Ishikawa (cell line): ENCODE measurements around the gene PTPRJ.

Experiments used
- CEBPB ChIP-seq: IDR thresholded peaks from 2 replicates; pipeline ENCODE4 v1.6.1; 2012
- CREB1 ChIP-seq: IDR thresholded peaks from 2 replicates; pipeline ENCODE4 v1.6.1; 2012; ENCODE audit warnings: low read depth
- EGR1 ChIP-seq: IDR thresholded peaks from 2 replicates; pipeline ENCODE4 v1.6.1; 2012
- EP300 ChIP-seq: IDR thresholded peaks from 2 replicates; pipeline ENCODE4 v1.6.1; 2012; ENCODE audit warnings: borderline replicate concordance
- FOXM1 ChIP-seq: IDR thresholded peaks from 2 replicates; pipeline ENCODE4 v1.6.1; 2012; ENCODE audit warnings: low read depth, borderline replicate concordance
- NFIC ChIP-seq: IDR thresholded peaks from 2 replicates; pipeline ENCODE4 v1.6.1; 2012
- RAD21 ChIP-seq: IDR thresholded peaks from 2 replicates; pipeline ENCODE4 v1.6.1; 2012; ENCODE audit warnings: low read depth
- TAF1 ChIP-seq: IDR thresholded peaks from 2 replicates; pipeline ENCODE4 v1.6.1; 2012; ENCODE audit warnings: low read depth, mild to moderate bottlenecking
- TCF12 ChIP-seq: IDR thresholded peaks from 2 replicates; pipeline ENCODE4 v1.6.1; 2012; ENCODE audit warnings: low read depth
- TEAD4 ChIP-seq: IDR thresholded peaks from 2 replicates; pipeline ENCODE4 v1.6.1; 2012
- YY1 ChIP-seq: IDR thresholded peaks from 2 replicates; pipeline ENCODE4 v1.6.1; 2012; ENCODE audit warnings: low read depth
- ZBTB7A ChIP-seq: IDR thresholded peaks from 2 replicates; pipeline ENCODE4 v1.6.1; 2012; ENCODE audit warnings: low read depth
- TF ChIP-seq, protein P1 (sequence below): IDR thresholded peaks from 2 replicates; pipeline ENCODE4 v1.6.1; 2012
- TF ChIP-seq, protein P2 (sequence below): IDR thresholded peaks from 2 replicates; pipeline ENCODE4 v1.6.1; 2012
- TF ChIP-seq, protein P3 (sequence below): IDR thresholded peaks from 2 replicates; pipeline ENCODE4 v1.6.1; 2012; ENCODE audit warnings: low read depth, mild to moderate bottlenecking

Gene PTPRJ

DNA sequence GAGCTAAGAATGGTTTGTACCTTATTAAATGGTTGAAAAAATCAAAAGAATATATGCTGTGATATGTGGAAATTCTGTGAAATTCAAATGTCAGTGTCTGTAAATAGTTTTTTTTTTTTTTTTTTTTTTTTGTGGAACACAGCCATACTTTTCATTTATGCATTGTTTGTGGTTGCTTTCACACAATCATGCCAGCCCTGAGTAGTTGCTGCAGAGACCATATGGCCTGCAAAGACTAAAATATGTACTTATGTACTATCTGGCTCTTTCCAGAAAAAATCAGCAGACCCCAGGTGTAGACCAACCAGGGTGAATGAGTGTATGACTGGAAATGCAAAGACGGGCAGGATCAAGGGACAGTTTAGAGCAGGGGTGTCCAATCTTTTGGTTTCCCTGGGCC is 98.3 kb downstream of the PTPRJ start:
- no peak for TF ChIP-seq RAD21
- TF ChIP-seq TEAD4, result no peak
- TF ChIP-seq FOXM1, result no peak
- TF ChIP-seq, protein P1, sequence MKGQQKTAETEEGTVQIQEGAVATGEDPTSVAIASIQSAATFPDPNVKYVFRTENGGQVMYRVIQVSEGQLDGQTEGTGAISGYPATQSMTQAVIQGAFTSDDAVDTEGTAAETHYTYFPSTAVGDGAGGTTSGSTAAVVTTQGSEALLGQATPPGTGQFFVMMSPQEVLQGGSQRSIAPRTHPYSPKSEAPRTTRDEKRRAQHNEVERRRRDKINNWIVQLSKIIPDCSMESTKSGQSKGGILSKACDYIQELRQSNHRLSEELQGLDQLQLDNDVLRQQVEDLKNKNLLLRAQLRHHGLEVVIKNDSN, result no peak
- no peak for TF ChIP-seq CEBPB
- TF ChIP-seq, protein P2, sequence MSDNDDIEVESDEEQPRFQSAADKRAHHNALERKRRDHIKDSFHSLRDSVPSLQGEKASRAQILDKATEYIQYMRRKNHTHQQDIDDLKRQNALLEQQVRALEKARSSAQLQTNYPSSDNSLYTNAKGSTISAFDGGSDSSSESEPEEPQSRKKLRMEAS, result no peak
- TF ChIP-seq EGR1, result no peak
- no peak for TF ChIP-seq TAF1

DNA sequence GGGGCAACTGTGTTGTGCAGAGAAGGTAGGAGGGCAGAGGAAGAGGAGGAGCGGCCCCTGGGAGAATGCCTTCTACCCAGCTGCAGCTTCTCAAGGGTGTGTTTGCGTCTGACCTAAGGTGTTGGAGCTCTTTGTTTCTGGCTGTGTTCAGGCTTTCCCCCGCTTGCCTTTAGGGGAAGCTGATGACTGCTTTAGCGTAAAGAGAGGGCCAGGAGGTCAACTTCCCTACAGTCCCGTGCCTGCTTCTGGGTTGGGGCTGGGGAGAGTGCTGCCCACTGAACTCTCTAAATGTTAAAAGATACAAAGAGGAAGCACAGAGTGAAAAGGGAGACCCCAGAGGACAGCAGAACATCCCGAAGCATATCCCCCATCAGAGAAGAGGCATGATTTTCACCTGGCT is 99.2 kb downstream of the PTPRJ start:
- TF ChIP-seq TAF1, result no peak
- no peak for TF ChIP-seq RAD21
- TF ChIP-seq, protein P3, sequence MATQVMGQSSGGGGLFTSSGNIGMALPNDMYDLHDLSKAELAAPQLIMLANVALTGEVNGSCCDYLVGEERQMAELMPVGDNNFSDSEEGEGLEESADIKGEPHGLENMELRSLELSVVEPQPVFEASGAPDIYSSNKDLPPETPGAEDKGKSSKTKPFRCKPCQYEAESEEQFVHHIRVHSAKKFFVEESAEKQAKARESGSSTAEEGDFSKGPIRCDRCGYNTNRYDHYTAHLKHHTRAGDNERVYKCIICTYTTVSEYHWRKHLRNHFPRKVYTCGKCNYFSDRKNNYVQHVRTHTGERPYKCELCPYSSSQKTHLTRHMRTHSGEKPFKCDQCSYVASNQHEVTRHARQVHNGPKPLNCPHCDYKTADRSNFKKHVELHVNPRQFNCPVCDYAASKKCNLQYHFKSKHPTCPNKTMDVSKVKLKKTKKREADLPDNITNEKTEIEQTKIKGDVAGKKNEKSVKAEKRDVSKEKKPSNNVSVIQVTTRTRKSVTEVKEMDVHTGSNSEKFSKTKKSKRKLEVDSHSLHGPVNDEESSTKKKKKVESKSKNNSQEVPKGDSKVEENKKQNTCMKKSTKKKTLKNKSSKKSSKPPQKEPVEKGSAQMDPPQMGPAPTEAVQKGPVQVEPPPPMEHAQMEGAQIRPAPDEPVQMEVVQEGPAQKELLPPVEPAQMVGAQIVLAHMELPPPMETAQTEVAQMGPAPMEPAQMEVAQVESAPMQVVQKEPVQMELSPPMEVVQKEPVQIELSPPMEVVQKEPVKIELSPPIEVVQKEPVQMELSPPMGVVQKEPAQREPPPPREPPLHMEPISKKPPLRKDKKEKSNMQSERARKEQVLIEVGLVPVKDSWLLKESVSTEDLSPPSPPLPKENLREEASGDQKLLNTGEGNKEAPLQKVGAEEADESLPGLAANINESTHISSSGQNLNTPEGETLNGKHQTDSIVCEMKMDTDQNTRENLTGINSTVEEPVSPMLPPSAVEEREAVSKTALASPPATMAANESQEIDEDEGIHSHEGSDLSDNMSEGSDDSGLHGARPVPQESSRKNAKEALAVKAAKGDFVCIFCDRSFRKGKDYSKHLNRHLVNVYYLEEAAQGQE, result no peak
- no peak for TF ChIP-seq CEBPB
- no peak for TF ChIP-seq NFIC
- no peak for TF ChIP-seq EGR1
- no peak for TF ChIP-seq ZBTB7A
- TF ChIP-seq, protein P1, result no peak
- no peak for TF ChIP-seq TEAD4
- TF ChIP-seq EP300, result no peak
- no peak for TF ChIP-seq TCF12
- no peak for TF ChIP-seq YY1
- TF ChIP-seq CREB1, result no peak

DNA sequence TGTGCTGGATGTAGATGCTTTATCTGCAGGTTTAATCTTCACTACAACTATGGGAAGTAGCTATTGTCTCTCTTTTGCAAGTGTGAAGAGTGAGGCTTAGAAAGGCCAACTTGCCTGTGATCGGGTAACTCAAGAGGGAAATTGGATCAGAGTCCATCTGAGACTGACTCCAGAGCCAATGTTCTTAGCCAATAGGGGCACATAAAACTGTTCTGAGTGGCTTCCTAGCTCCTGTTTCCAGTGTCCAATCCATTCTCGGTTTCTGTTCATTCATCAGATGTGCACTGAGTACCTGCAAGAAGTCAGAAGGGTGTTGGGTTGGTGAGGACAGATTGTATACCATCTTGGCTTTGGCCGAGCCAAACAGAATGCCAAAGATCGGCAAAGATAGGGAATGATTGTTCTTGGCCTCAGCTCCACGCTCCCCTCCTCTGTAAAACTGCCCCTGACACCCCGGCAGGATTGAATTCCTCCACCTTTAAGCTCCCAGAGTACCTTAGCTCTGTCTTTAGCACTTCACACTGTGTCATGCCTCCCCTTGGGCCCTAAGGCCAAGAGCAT is 100.0 kb downstream of the PTPRJ start:
- no peak for TF ChIP-seq RAD21
- TF ChIP-seq TAF1, result no peak
- TF ChIP-seq TCF12, result no peak
- TF ChIP-seq, protein P1, result no peak
- TF ChIP-seq, protein P2, result no peak
- no peak for TF ChIP-seq TEAD4
- no peak for TF ChIP-seq FOXM1
- TF ChIP-seq CREB1, result no peak
- TF ChIP-seq CEBPB, result no peak

DNA sequence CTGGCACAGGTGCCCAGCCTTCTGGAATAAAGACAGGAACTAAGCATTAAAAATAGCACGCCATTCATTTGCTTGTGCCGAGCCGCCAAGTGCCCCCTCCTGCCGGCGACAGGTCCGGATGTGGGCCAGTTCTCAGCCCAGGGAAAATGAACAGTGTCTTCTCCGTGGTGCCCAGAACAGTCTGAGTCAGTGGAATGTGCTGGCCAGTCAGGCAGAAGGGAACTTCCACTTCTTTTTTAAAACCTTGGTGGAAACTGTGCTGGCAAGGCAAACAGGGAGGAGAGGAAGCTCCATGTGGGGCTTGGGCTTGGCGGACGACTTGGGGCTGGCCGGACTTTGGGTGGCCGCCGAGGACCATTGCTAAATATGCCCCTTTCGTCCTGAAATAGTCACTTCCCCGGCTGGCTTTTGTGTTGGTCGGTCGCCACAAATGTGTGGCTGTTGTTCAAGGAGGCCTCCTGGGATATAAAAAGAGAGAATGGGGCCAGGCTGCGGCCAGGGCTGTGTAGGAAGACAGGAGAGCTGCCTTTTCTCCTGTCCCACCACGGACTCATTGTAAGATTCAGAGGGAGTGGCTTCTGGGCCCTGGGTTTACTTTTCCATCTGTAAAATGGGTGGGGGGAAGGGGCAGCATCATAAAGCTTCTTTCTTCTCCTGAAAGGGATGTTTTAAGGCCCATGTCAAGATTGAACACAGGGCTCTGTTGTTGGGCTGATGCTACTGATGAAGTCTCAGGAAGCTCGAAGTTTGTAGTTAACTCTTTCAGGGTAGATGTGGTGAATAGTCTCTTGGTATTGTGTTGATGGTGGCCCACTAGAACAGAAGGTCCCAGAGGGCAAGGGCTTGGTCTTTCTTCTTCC is 101.0 kb downstream of the PTPRJ start:
- TF ChIP-seq, protein P1, result no peak
- TF ChIP-seq NFIC, result 0 out of 2 replicates have a peak, but pooled peaks have one; percentile 29
- TF ChIP-seq TEAD4, result peak; percentile 68
- TF ChIP-seq CEBPB, result no peak
- no peak for TF ChIP-seq EGR1
- TF ChIP-seq TAF1, result no peak
- peak; percentile 53; the same call in 1 of the 2 replicates for TF ChIP-seq TCF12
- TF ChIP-seq RAD21, result peak; percentile 8; the same call in 1 of the 2 replicates

DNA sequence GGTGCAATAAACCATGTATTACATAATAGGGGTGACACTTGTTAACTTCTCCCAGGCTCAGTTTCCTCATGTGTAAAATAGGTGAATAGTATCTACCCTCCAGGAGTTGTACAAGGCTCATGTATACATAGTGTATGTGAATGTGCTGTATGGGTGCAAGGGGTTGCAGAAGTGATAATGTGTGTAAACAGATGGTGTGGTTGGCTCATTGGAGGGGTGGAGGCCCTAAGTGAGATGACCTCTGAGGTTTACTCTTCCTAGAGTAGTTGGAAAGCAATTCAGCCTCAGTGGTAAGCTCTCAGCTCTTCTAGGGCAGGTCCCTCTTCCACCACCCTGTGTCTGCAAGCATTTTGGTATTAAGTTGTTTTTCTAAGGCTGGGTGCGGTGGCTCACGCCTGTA is 102.4 kb downstream of the PTPRJ start:
- TF ChIP-seq TAF1 (no peak), YY1 (no peak), EGR1 (no peak), CEBPB (no peak), EP300 (no peak), NFIC (no peak), CREB1 (no peak), ZBTB7A (no peak), TEAD4 (no peak), FOXM1 (no peak), TCF12 (no peak), RAD21 (no peak)
- TF ChIP-seq, protein P2, result no peak
- TF ChIP-seq, protein P1, result no peak
- TF ChIP-seq, protein P3, result no peak
